Hepatocyte (in vitro differentiated cells): ENCODE data around the gene WDR35. TPM values are rescaled to one million over a fixed set of nuclear protein-coding genes. Genes with fewer than 3 reads are reported as not detected.

Experiments used
- DNase-seq: peaks from one replicate; pipeline ENCODE4 v3.0.0-alpha.2; 2016; ENCODE audit warnings: low spot score
- H2AFZ ChIP-seq: fragments of 200-600 bp; sonication (generic); 2 replicates; pipeline ENCODE4 v1.6.0; 2016; ENCODE audit warnings: antibody characterized with exemption, mild to moderate bottlenecking
- H3K27ac ChIP-seq: fragments of 200-600 bp; sonication (generic); 2 replicates; pipeline ENCODE4 v1.5.1; 2016; ENCODE audit warnings: mild to moderate bottlenecking
- H3K27me3 ChIP-seq: fragments of 200-600 bp; sonication (generic); 2 replicates; pipeline ENCODE4 v1.6.1; 2016
- H3K36me3 ChIP-seq: fragments of 200-600 bp; sonication (generic); replicated peaks from 2 replicates; pipeline ENCODE4 v1.5.1; 2016; ENCODE audit warnings: low read depth; ENCODE audit not compliant: insufficient read depth
- H3K4me1 ChIP-seq: fragments of 200-600 bp; sonication (generic); 2 replicates; pipeline ENCODE4 v1.5.1; 2016; ENCODE audit warnings: mild to moderate bottlenecking, moderate library complexity; ENCODE audit not compliant: insufficient read depth
- H3K4me2 ChIP-seq: fragments of 200-600 bp; sonication (generic); 2 replicates; pipeline ENCODE4 v1.6.0; 2016
- H3K4me3 ChIP-seq: fragments of 200-600 bp; sonication (generic); 2 replicates; pipeline ENCODE4 v1.5.1; 2016; ENCODE audit warnings: mild to moderate bottlenecking
- H3K79me2 ChIP-seq: fragments of 200-600 bp; sonication (generic); 2 replicates; pipeline ENCODE4 v1.6.0; 2017; ENCODE audit warnings: mild to moderate bottlenecking
- H3K9me2 ChIP-seq: fragments of 200-600 bp; sonication (generic); replicated peaks from 2 replicates; pipeline ENCODE4 v1.6.0; 2017; ENCODE audit warnings: mild to moderate bottlenecking; ENCODE audit not compliant: insufficient read depth
- H3K9me3 ChIP-seq: fragments of 200-600 bp; sonication (generic); 2 replicates; pipeline ENCODE4 v1.5.1; 2016; ENCODE audit warnings: low read depth, mild to moderate bottlenecking
- H4K20me1 ChIP-seq: fragments of 200-600 bp; sonication (generic); 2 replicates; pipeline ENCODE4 v1.6.0; 2016; ENCODE audit warnings: mild to moderate bottlenecking; ENCODE audit not compliant: insufficient read depth, poor library complexity, severe bottlenecking
- CTCF ChIP-seq: fragments of 200-600 bp; sonication (generic); IDR thresholded peaks from 2 replicates; pipeline ENCODE4 v1.5.1; 2016; ENCODE audit warnings: antibody characterized with exemption, mild to moderate bottlenecking; ENCODE audit not compliant: poor library complexity
- EZH2 ChIP-seq: fragments of 200-600 bp; sonication (generic); IDR thresholded peaks from 2 replicates; pipeline ENCODE4 v1.6.1; 2016; ENCODE audit warnings: antibody characterized with exemption, mild to moderate bottlenecking, borderline replicate concordance
- EZH2phosphoT487 ChIP-seq: fragments of 200-600 bp; sonication (generic); IDR thresholded peaks from one replicate; pipeline ENCODE4 v1.6.1; 2018; ENCODE audit warnings: antibody characterized with exemption, mild to moderate bottlenecking, low read depth, moderate library complexity; ENCODE audit not compliant: unreplicated experiment, severe bottlenecking
- WGBS: methylation state at CpG from one replicate; pipeline ENCODE4 v1.1.6; 2016; ENCODE audit warnings: low lambda C conversion rate; ENCODE audit errors: missing lambda C conversion rate; 5-methylcytosine and 5-hydroxymethylcytosine counted together
- polyA plus RNA-seq: library from polyadenylated mRNA; unstranded; fragments of >200 nt; fragmentation: Nextera tagmentation; extraction: Ambion mirVana; gene quantifications from 2 replicates; pipeline ENCODE4 v1.2.1, GENCODE V29; 2016
- total RNA-seq: library from RNA; depleted of rRNA; stranded (reverse); fragments of >200 nt; gene quantifications from 2 replicates; pipeline ENCODE4 v1.2.3, GENCODE V29; 2014

Gene WDR35
- total and polyA plus RNA-seq, 2 experiments from 2014 or later, result 2.0 to 4.6 TPM

GRCh38 chr2:19866771-19867170 lies 123.1 kb downstream of the WDR35 start:
- no peaks in the 10 kb centered on the region for H3K9me2 ChIP-seq
- no peaks in the 10 kb centered on the region for H3K36me3 ChIP-seq
- no peak overlapping the region for H2AFZ ChIP-seq
- H3K4me1 ChIP-seq, result no peaks in the 10 kb centered on the region
- H3K9me3 ChIP-seq, result no peaks in the 10 kb centered on the region
- no peak for DNase-seq
- WGBS, result 87% methylated on average over 2 of the region's 2 CpGs
- TF ChIP-seq EZH2 (no peak), EZH2phosphoT487 (no peak), CTCF (no peak)
- no peak overlapping the region for H3K4me2 ChIP-seq
- no peak overlapping the region for H3K4me3 ChIP-seq
- no peak overlapping the region for H3K27ac ChIP-seq
- no peaks in the 10 kb centered on the region for H4K20me1 ChIP-seq
- H3K27me3 ChIP-seq, result no peaks in the 10 kb centered on the region
- H3K79me2 ChIP-seq, result no peaks in the 10 kb centered on the region

- Histone ChIP-seq H3K27ac (no peak overlapping the region), H2AFZ (no peak overlapping the region), H4K20me1 (no peaks in the 10 kb centered on the region), H3K9me2 (no peaks in the 10 kb centered on the region), H3K79me2 (no peaks in the 10 kb centered on the region), H3K4me1 (no peaks in the 10 kb centered on the region), H3K27me3 (no peaks in the 10 kb centered on the region), H3K4me3 (no peak overlapping the region), H3K4me2 (no peak overlapping the region), H3K36me3 (no peaks in the 10 kb centered on the region), H3K9me3 (no peaks in the 10 kb centered on the region)
- TF ChIP-seq EZH2phosphoT487 (no peak), CTCF (no peak)
- WGBS, result 88% methylated on average over 2 of the region's 2 CpGs
- DNase-seq, result no peak
Measured at GRCh38 chr2:19865151-19865550, 124.8 kb downstream of the WDR35 start.

GRCh38 chr2:19864381-19864780 lies 125.5 kb downstream of the WDR35 start:
- Histone ChIP-seq H2AFZ (no peak overlapping the region), H3K27ac (no peak overlapping the region), H3K27me3 (no peaks in the 10 kb centered on the region), H3K36me3 (no peaks in the 10 kb centered on the region), H3K4me1 (no peaks in the 10 kb centered on the region), H3K4me3 (no peak overlapping the region), H3K4me2 (no peak overlapping the region), H4K20me1 (no peaks in the 10 kb centered on the region), H3K9me2 (no peaks in the 10 kb centered on the region), H3K79me2 (no peaks in the 10 kb centered on the region), H3K9me3 (no peaks in the 10 kb centered on the region)
- 80% methylated on average over 11 of the region's 11 CpGs for WGBS
- TF ChIP-seq EZH2phosphoT487 (no peak), EZH2 (no peak), CTCF (no peak)
- no peak for DNase-seq
